HL-60/S4 treated with retinoic acid at 250 ng/mL for 4 days and 3 days (cell line): ENCODE results near the gene MPO.

Source experiments
- in situ Hi-C: fragments of 300-500 bp; cut with MboI; formaldehyde crosslinking; loops from 2 replicates; pipeline ENCODE4 v1.7.0; 2022; ENCODE audit warnings: low sequenced_read_pairs

The MPO gene

DNA sequence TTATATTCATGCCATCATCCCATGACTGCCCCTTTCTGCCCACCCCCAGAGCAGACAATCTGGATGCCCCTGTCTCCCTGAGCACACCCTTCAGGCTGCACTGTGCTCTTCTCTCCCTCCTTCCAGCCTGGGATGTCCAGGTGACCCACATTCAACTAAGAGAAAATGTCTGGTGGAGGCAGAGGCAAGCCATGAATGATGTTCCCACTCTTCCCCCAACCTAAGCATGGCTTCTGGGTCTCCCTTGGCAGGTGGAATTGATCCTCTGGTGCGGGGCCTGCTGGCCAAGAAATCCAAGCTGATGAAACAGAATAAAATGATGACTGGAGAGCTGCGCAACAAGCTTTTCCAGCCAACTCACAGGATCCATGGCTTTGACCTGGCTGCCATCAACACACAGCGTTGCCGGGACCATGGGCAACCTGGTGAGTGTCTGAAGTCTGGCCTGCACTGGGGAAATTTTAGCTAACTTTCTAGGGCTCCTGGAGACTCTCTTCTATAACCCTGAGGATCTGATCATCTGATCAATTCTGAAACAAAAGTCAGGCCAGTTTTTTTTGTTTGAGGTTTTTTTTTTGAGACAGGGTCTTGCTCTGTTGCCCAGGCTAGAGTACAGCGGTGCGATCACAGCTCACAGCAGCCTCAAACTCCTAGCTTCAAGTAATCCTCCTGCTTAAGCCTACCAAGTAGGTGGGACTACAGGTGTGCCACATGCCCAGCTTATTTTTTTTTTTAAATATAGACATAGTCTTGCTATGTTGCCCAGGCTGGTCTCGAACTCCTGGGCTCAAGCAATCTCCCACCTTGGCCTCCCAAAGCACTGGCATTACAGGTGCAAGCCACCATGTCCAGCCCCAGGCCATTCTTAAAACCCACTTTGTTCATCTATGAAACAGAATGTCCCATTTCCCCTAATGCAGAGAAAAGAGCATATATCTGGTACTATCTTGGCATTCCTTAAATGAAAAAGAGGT is 14.5 kb downstream of the MPO start:
- in situ Hi-C loops = no loop called here

DNA sequence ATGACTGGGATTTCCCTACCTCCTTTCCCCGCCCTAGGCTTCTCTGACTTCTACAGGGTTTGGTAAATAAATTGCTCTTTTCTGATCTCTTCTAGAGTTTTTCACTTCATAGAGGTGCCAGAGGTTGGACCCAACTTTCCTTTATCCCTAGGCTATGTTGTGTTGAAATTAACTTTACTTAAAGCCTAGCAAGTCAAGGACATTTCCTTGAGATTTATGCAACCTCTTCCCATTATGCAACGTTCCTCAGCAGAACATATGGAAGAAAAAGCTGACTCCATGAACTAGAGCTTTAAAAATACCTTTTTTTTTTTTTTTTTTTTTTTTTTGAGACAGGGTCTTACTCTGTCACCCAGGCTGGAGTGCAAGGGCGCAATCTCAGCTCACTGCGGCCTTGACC is 15.5 kb downstream of the MPO start:
- in situ Hi-C loops = no loop called here

DNA sequence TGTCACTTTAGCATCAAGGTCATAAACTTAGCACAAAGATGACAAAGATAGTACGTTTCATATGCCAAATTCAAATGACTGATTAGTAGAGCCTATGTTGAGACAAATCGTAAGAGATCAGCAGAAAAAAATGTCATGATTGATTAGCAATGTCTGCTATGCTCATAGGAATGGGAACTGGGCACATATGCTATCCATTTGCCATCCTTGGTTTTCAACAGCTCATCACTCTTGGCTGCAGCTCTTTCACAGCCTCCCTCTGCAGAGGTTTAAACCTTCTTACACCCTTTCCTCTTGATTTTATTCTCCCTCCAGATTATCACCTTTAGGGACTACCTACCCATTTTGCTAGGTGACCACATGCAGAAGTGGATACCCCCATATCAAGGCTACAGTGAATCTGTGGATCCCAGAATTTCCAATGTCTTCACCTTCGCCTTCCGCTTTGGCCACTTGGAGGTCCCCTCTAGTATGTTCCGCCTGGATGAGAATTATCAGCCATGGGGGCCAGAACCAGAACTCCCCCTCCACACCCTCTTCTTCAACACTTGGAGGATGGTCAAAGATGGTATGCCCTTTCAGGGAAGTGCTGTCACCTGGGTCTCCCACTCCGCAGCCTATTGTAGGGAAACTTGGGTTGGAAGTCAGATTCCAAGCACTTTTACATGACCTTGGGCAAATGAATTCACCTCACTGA is 16.2 kb downstream of the MPO start:
- in situ Hi-C loops = no loop called here

DNA sequence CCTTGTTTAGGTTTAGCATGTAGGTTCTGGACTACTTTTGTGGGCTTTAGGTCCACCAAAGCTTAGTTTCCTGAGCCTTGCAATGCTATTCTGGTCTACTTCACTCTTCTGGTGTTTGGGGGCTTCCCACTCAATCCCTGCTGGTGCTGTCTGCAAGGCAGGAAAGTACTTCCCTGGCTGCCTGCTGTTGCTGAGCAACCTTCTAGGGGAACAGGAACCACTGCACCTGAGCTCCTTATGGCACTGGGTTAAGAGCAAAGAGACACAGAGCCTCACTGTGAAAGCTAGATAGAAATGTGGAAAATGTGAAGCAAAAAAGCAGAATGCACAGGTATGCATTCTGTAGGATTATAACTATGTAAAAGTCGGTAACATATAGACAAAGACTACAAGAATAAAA is 17.0 kb downstream of the MPO start:
- in situ Hi-C loops = no loop called here

DNA sequence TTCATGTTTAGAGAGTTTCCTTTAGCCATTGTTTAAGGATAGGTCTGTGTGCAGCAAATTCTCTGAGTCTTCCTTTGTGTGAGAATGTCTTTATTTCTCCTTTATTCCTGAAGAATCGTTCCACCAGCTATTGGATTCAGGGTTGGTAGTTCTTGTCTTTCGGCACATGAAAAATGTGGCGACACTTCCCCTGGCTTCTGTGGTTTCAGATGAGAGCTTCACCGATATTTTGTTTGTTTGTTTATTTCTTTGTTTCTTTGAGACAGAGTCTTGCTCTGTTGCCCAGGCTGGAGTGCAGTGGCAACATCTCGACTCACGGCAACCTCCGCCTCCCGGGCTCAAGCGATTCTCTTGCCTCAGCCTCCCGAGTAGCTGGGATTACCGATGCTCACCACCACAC is 18.6 kb downstream of the MPO start:
- in situ Hi-C loops = no loop called here

DNA sequence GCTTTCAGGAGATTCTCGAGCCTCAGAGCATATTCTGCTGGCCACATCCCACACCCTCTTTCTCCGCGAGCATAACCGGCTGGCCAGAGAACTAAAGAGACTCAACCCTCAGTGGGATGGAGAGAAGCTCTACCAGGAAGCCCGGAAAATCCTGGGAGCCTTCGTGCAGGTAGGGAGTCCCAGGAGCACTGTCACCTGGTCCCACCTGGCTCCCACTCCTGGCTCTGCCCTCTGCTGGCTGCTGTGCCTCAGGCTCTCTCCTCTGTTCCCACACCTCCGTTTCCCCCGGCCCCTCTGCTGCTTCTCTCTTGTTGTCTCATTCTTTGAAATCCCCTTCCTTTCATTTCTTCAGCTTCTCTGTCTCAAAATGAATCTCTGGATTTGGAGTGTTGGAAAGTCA is 25.9 kb downstream of the MPO start:
- in situ Hi-C loops = no loop called here

DNA sequence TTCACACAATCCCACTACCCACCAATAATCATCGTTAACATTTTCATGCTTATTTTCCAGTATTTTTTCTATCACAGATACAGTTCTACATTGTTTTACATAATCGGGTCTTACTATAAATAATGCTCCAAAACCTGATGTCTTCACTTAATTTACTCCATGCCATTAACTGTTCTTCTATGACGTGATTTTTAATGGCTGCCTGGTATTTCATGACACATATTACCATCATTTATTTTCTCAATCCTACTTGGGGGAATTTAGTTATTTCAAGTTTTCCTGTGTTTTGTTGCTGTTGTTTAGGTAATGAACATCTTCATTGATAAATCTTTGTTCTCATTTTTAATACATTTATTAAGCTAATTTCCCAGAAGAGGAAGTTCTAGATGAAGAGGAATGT is 27.7 kb downstream of the MPO start:
- in situ Hi-C loops = no loop called here

DNA sequence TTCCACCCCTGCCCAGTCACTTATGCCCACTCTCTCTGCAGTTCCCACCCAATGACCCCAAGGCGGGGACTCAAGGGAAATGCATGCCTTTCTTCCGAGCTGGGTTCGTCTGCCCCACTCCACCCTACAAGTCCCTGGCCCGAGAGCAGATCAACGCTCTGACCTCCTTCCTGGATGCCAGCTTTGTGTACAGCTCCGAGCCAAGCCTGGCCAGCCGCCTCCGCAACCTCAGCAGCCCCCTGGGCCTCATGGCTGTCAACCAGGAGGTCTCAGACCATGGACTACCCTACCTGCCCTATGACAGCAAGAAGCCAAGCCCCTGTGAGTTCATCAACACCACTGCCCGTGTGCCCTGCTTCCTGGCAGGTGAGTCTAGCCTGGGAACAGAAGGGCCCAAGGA is 28.6 kb downstream of the MPO start:
- in situ Hi-C loops = no loop called here

DNA sequence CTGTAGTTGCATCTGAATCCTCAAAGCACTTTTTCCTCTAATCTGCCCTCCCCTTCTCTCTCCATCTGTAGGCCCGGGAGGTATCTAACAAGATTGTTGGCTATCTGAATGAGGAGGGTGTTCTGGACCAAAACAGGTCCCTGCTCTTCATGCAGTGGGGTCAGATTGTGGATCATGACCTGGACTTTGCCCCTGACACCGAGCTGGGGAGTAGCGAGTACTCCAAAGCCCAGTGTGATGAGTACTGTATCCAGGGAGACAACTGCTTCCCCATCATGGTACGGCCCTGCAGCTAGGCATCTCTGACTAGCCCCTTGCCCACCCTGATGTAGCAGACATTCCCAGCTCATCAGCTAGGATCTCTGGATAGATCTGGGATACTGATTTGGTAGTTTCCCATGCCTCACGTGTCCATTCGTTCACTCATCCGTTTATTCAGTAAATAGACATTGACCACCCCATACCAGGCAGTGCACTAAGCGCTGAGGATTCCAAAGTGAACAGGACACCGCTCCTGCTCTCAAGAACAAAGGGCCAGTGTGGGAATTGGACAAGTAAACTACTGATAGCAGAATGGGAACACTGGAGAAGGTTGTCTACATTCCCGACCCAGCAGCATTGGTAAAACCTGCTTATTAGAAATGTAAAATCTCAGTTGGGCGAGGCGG is 30.3 kb downstream of the MPO start:
- in situ Hi-C loops = no loop called here

DNA sequence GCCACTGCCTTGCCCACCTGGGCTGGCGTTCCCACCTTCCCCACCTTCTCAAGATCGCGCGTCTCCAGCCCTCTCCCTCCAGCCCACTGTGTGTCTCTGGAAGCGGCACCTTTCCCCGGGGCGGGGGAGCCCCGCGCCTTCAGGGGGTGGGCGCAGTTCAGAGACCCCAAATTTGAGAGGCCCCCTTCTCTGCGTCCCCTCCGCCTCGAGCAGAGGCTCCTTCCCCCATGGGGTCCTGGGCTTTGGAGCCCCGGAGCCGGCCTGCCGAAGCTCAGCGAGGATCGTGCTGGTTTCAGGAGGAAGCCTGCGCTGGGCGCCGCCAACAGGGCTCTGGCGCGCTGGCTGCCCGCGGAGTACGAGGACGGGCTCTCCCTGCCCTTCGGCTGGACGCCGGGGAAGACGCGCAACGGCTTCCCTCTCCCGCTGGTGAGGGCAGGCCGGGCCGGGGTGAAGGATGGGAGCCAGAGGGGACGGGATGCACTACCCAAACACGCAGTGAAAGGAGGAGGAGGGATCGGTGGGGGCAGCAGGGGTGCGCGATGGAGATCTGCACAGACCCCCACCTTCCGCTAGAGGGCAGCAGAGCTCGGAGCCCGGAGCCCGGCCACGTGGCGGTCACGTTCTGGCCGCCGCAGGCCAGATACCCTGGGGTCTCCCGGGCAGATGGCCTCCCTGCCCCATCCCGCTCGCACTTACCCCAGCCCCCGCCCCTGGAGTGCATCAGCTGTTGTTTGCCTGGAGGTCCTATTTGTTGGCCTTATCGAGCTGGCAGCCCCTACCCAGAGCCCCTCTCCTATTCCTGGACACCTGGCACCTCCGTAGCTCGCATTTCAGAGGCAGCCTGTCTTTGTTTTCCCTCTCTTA is 31.2 kb downstream of the MPO start:
- in situ Hi-C loops = no loop called here

DNA sequence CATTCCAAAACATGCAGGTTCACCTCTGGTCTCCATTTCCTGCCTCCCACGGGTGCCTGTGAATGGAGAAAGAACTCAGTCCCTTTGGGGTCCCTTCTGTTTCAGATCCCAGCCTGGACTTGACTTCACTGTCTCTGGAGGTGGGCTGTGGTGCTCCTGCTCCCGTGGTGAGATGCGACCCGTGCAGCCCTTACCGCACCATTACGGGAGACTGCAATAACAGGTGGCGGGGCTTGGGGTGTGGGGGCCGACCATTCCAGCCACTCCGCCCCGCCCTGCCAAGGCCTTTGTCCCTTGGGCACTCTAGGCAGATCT is 31.8 kb downstream of the MPO start:
- in situ Hi-C loops = no loop called here

DNA sequence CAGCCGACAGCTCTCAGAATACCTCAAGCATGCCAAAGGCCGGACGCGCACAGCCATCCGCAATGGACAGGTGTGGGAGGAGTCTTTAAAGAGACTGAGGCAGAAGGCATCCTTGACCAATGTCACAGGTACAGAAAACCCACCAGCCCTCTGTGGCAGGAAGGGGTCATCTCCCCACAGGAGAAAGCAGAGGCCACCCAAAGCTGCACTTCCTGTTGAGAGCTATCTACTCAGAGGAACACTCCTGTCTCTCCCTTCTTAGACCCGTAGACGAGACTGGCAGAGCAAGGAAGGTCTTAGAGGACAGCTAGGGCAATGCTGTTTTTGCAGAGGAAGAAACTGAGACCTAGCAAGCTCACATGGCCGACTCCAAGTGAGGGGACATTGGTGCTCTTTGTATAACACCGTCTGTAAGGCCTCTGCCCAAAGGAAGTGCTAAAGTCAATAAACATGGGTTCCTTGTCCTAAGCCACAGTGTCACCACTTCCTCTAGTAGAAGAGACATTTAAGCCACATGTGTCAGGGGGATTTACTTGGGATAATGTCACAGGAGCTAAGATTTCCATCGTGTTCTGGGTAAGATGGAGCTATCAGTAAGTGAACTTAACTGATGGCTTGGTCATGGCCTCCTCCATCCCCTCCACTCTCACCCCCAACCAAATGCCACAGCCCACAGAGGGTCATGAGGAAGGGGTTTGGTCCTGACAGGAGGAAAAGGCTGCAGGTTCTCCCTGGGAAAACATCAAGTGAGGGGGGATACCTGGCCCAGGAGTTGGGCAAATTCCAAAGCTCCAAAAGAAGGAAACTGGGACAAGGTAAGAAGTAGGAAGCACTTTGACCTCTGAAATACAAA is 33.0 kb downstream of the MPO start:
- in situ Hi-C loops = no loop called here

DNA sequence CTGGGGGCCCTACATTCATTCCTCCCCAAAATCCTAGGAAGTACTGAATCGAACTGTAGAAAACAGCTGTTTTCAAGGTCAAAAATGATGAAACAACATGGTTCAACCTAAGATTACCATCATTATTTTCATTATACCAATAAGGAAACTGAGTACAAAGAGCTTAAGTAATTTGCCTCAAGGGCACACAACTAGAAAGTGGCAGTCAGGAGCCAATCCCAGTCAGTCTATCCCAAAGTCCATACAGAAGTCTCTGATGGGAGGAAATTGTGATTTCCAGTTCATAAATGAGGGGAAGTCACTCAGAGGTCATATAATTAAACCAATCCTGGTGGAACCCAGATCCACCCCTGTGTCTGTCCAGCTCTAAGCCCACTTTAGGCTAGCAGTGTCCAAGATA is 34.0 kb downstream of the MPO start:
- in situ Hi-C loops = no loop called here

DNA sequence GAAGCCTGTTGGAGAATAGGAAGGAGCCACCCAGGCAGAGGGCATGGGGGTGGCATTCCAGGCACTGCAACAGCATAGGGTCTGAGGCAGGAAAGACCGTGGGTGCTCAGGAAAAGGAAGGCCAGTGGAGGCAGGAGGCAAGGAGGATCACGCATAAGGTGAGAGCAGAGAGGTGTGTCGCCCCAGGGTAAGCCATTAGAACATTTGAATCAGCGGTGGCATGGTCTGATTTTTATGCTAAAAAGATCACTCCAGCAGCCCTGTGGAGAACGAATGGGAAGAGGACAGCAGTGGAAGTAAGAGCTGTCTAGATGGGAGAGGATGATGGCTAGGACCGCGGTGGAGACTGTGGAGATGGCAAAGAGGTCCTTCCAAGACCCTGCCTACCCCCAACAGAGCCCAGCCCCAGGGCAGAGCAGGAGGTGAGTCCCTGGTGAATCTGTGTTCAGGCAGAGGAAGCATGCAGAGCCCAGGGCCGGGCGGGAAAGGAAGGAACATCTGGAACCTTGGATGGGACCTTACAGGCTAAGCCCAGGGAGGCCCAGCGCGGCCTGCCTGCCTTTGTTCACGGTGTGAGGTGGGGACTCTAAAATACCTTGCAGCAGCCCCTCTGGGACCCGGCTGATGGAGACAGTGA is 34.5 kb downstream of the MPO start:
- in situ Hi-C loops = no loop called here

DNA sequence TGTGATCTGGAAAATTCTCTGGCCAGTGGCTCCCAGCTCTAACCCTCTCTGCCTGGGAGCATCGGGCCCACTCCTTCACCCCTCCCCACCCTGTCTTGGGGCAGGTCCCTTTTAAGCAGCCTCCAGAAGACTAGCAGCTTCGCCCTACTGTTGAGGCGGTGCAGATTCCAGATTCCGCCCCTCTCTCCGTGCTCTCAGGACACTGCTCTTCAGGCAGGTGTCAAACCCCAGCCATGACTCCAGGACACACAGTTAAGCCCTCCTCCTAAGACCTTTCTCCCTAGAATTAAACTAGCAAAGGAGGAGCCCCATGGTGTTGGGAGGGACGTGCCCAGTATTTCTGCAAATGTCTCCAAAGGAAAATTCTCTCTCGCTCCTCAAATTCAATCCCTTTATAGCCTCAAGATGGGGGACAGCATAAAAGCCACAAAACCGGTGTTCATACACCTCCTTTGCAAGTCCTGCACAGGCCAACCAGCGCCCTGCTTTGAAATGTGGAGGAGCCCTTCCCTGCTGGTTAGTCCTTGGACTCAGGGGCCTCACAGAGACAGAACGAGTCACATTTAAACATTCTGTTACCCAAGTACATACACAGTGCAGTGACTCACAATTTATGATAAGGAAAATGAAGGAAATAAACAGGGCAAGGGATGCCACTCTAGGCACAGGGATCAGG is 35.2 kb downstream of the MPO start:
- in situ Hi-C loops = no loop called here

DNA sequence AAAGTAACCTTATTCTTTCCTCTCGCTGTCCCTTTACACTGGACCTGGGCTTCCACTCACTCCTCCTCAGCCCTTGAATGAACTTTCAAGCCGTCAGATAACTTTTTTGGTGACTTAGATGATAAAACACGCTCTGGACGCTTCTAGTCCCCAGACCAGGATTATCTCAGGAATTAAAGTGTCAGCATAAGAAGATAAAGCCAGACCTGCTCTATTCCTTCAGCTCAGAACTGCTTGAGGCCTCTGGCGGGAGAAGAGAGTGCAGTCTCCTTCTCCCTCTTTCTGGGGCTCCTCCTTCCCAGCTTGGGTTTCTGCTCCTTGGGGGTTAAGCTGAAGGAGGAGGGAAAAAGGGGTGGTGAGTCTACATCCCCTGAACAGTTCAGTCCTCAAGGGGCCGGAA is 35.8 kb downstream of the MPO start:
- in situ Hi-C loops = no loop called here

DNA sequence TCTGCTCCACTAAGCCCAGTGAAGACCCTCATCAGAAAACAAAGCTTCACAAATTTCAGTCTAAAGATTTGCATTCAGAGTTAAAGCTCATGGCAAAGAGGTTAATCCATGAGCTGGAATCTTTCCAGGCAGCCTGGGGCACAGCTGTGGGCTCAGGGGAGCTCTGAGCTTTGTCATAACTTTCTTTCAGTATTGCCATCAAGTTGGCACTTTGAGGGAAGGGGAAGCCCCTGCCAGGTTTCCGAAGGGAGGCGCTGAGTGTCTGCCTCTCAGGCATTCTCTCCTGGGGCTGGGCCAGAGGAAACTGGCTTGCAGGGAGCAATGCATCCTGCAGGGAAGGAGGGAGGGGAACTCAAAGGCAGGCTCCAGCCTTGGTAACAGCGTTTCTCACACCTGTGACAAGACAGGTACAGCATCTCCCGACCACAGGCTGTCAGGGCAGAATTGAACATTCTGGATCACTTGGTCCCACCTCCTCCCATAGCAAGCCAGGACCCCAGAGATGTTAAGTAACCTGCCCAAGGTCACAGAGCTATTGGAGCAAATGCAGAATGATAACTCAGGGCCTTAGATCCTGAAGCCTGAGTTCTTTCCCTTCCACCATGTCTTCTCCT is 38.5 kb downstream of the MPO start:
- in situ Hi-C loops = no loop called here

DNA sequence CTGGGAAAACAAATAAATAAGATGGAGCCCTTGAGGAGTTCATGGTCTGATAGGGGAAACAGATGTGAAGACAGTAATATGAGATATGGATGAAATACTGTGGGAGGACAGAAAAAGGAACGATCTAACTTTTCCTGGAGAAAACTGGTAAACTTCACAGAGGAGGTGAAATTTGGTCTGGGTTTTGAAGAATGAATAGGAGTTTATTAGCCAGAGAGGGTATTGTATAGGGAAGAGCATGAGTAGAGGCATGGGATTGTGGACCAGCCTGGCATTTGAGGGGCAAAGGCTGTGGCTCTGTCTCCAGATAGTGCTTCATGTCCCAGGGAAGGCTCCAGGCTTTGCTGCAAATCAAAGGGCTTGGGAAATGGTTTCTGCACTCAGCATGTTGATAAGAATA is 40.7 kb downstream of the MPO start:
- in situ Hi-C loops = no loop called here
